ENCODE results near the gene TRPM5. TPM values are rescaled to one million over a fixed set of nuclear protein-coding genes. Genes with fewer than 3 reads are reported as not detected.

The TRPM5 gene
- total RNA-seq, 1 donor from 2014 or later: not detected

- peaks cover 29% of the 10 kb centered on the region for H3K27me3 Mint-ChIP-seq (ENCODE audit: unreplicated experiment)
- no peak for DNase-seq (ENCODE audit: extremely low spot score, unreplicated experiment)
- H3K9me3 Mint-ChIP-seq (ENCODE audit: unreplicated experiment): no peaks in the 10 kb centered on the region
- no peak overlapping the region for H3K27ac Mint-ChIP-seq (ENCODE audit: unreplicated experiment)
- no peak for TF ChIP-seq CTCF (IDR thresholded peaks at IDR 0.05)
- no peaks in the 10 kb centered on the region for H3K4me1 Mint-ChIP-seq (ENCODE audit: unreplicated experiment)
- no peaks in the 10 kb centered on the region for H3K36me3 Mint-ChIP-seq (ENCODE audit: unreplicated experiment)
- H3K4me3 Mint-ChIP-seq (ENCODE audit: unreplicated experiment): no peak overlapping the region
Measured at GRCh38 chr11:2435288-2436012, 8.9 kb downstream of the TRPM5 start.

- Mint-ChIP-seq H3K36me3 (ENCODE audit: unreplicated experiment) (no peaks in the 10 kb centered on the region), H3K27ac (ENCODE audit: unreplicated experiment) (no peak overlapping the region), H3K4me1 (ENCODE audit: unreplicated experiment) (no peaks in the 10 kb centered on the region), H3K27me3 (ENCODE audit: unreplicated experiment) (peaks cover 26% of the 10 kb centered on the region), H3K4me3 (ENCODE audit: unreplicated experiment) (no peak overlapping the region), H3K9me3 (ENCODE audit: unreplicated experiment) (no peaks in the 10 kb centered on the region)
- TF ChIP-seq CTCF (IDR thresholded peaks at IDR 0.05): no peak
- no peak for DNase-seq (ENCODE audit: extremely low spot score, unreplicated experiment)
Measured at GRCh38 chr11:2434506-2435255, 9.6 kb downstream of the TRPM5 start.

GRCh38 chr11:2434008-2434407 is 10.3 kb downstream of the TRPM5 start:
- no peak for TF ChIP-seq CTCF (IDR thresholded peaks at IDR 0.05)
- Mint-ChIP-seq H3K27me3 (ENCODE audit: unreplicated experiment) (peaks cover 19% of the 10 kb centered on the region), H3K4me3 (ENCODE audit: unreplicated experiment) (no peak overlapping the region), H3K9me3 (ENCODE audit: unreplicated experiment) (no peaks in the 10 kb centered on the region), H3K4me1 (ENCODE audit: unreplicated experiment) (no peaks in the 10 kb centered on the region), H3K36me3 (ENCODE audit: unreplicated experiment) (no peaks in the 10 kb centered on the region), H3K27ac (ENCODE audit: unreplicated experiment) (no peak overlapping the region)
- no peak for DNase-seq (ENCODE audit: extremely low spot score, unreplicated experiment)

- DNase-seq (ENCODE audit: extremely low spot score, unreplicated experiment): no peak
- Mint-ChIP-seq H3K4me1 (ENCODE audit: unreplicated experiment) (no peaks in the 10 kb centered on the region), H3K9me3 (ENCODE audit: unreplicated experiment) (no peaks in the 10 kb centered on the region), H3K4me3 (ENCODE audit: unreplicated experiment) (no peak overlapping the region), H3K36me3 (ENCODE audit: unreplicated experiment) (no peaks in the 10 kb centered on the region), H3K27ac (ENCODE audit: unreplicated experiment) (no peak overlapping the region), H3K27me3 (ENCODE audit: unreplicated experiment) (peaks cover 13% of the 10 kb centered on the region)
- TF ChIP-seq CTCF (IDR thresholded peaks at IDR 0.05): no peak
Measured at GRCh38 chr11:2433106-2433925, 11.0 kb downstream of the TRPM5 start.
